Lower leg skin (tissue), 3 donors: ENCODE measurements around the gene AKIRIN2.

Source experiments
- POLR2A ChIP-seq, 2 donors: fragments of 450-650 bp; IDR thresholded peaks; one replicate each; pipeline ENCODE4 v1.6.1; 2016 to 2017; ENCODE audit warnings: antibody characterized with exemption in 2 of 2, mild to moderate bottlenecking in 1 of 2, moderate library complexity in 1 of 2
- TF ChIP-seq, protein P1 (sequence below), 3 donors: fragments of 450-650 bp; IDR thresholded peaks; one replicate each; pipeline ENCODE4 v1.5.1; 2016; ENCODE audit warnings: antibody characterized with exemption in 3 of 3, mild to moderate bottlenecking in 3 of 3, moderate library complexity in 2 of 3

DNA sequence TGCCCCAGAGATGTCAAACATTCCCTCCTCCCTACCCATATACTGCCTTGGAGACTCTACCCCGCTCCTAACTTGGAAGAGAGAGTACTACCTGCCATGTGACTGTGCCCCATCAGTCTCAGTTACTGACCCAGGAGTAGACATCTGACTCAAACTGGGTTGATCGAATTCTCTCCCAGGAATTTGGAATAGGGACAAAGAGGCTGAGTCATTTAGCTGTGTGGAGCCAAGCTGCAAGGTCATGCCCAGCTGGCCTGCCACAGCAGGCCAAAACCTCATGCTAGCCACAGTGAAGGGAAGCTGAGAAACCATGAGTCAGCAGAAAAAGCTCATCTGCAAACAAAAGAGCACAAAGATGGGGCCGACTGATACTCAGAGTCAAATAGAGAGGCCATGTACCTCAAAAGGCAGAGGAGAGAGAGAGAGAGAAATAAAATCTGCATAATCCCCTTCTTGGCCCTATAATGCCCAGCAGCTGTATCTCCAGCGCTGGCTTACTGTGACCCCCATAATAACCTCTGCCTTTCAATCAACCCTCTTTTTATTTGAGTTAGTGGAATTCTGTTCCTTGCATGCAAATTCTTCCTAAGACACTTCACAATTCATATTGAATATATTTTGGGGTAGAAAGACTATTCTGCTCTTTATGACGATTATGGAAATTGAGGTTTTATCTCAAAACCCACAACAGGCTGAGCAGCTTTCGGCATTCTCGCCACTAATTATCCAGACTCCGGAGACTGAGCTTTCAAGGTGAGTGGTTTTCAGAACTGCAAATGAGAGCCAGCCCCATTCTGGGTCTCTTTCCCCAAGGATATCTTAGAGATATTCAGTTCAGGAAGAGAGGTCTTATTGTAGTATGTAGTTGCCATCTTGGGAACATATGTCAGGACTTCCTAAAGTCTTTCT is 21.4 kb upstream of the AKIRIN2 start:
- TF ChIP-seq, protein P1, sequence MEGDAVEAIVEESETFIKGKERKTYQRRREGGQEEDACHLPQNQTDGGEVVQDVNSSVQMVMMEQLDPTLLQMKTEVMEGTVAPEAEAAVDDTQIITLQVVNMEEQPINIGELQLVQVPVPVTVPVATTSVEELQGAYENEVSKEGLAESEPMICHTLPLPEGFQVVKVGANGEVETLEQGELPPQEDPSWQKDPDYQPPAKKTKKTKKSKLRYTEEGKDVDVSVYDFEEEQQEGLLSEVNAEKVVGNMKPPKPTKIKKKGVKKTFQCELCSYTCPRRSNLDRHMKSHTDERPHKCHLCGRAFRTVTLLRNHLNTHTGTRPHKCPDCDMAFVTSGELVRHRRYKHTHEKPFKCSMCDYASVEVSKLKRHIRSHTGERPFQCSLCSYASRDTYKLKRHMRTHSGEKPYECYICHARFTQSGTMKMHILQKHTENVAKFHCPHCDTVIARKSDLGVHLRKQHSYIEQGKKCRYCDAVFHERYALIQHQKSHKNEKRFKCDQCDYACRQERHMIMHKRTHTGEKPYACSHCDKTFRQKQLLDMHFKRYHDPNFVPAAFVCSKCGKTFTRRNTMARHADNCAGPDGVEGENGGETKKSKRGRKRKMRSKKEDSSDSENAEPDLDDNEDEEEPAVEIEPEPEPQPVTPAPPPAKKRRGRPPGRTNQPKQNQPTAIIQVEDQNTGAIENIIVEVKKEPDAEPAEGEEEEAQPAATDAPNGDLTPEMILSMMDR (IDR thresholded peaks at IDR 0.05): no peak
- TF ChIP-seq POLR2A (IDR thresholded peaks at IDR 0.05): no peak
